Astrocyte (in vitro differentiated cells and primary cell): ENCODE measurements around the gene TRIM26. TPM values are rescaled to one million over a fixed set of nuclear protein-coding genes. Genes with fewer than 3 reads are reported as not detected.

Experiments
- DNase-seq: peaks from one replicate; pipeline ENCODE4 v3.0.0-alpha.2; 2010; ENCODE audit warnings: low read depth
- FAIRE-seq: peaks from 2 replicates; lab custom pipeline; 2011; peaks lifted over from hg19 to GRCh38; lab: Jason Lieb, UNC
- H2AFZ ChIP-seq: 2 replicates; pipeline ENCODE4 v1.6.0; 2012; ENCODE audit warnings: low read depth, low read length, inconsistent platforms
- H3K27ac ChIP-seq: 2 replicates; pipeline ENCODE4 v1.5.1; 2011; ENCODE audit warnings: low read depth, low read length, inconsistent platforms
- H3K27me3 ChIP-seq: 2 replicates; pipeline ENCODE4 v1.6.0; 2011; ENCODE audit warnings: low read length, inconsistent platforms; ENCODE audit not compliant: insufficient read depth
- H3K36me3 ChIP-seq: 2 replicates; pipeline ENCODE4 v1.5.1; 2011; ENCODE audit warnings: low read length, inconsistent platforms; ENCODE audit not compliant: insufficient read depth
- H3K4me1 ChIP-seq: 2 replicates; pipeline ENCODE4 v1.5.1; 2011; ENCODE audit warnings: low read length, inconsistent platforms; ENCODE audit not compliant: insufficient read depth
- H3K4me2 ChIP-seq: 2 replicates; pipeline ENCODE4 v1.6.0; 2012; ENCODE audit warnings: low read length, inconsistent platforms
- H3K4me3 ChIP-seq: 2 replicates; pipeline ENCODE4 v1.5.1; 2011; ENCODE audit warnings: low read depth, mild to moderate bottlenecking, low read length, inconsistent platforms; ENCODE audit not compliant: insufficient read depth
- H3K79me2 ChIP-seq: 2 replicates; pipeline ENCODE4 v1.6.0; 2012; ENCODE audit warnings: mild to moderate bottlenecking, low read length, inconsistent platforms; ENCODE audit not compliant: insufficient read depth
- H3K9ac ChIP-seq: 2 replicates; pipeline ENCODE4 v1.6.0; 2012; ENCODE audit warnings: mild to moderate bottlenecking, low read length, inconsistent platforms
- H3K9me3 ChIP-seq: 2 replicates; pipeline ENCODE4 v1.5.1; 2012; ENCODE audit warnings: low read depth, mild to moderate bottlenecking, low read length, inconsistent platforms; ENCODE audit not compliant: insufficient read depth
- H4K20me1 ChIP-seq: 2 replicates; pipeline ENCODE4 v1.6.0; 2012; ENCODE audit warnings: low read length, inconsistent platforms; ENCODE audit not compliant: insufficient read depth
- H3K27ac Mint-ChIP-seq: one replicate; pipeline ENCODE4 v1.8.0; 2021; ENCODE audit warnings: mild to moderate bottlenecking, mixed read lengths; ENCODE audit not compliant: unreplicated experiment
- H3K27me3 Mint-ChIP-seq: one replicate; pipeline ENCODE4 v1.8.0; 2021; ENCODE audit warnings: low read depth, mixed read lengths; ENCODE audit not compliant: unreplicated experiment
- H3K36me3 Mint-ChIP-seq: one replicate; pipeline ENCODE4 v1.8.0; 2021; ENCODE audit warnings: low read depth, mixed read lengths; ENCODE audit not compliant: unreplicated experiment
- H3K4me1 Mint-ChIP-seq: one replicate; pipeline ENCODE4 v1.8.0; 2021; ENCODE audit warnings: low read depth, mixed read lengths; ENCODE audit not compliant: unreplicated experiment
- H3K4me3 Mint-ChIP-seq: one replicate; pipeline ENCODE4 v1.8.0; 2021; ENCODE audit warnings: mild to moderate bottlenecking, moderate library complexity, mixed read lengths; ENCODE audit not compliant: unreplicated experiment
- H3K9me3 Mint-ChIP-seq: one replicate; pipeline ENCODE4 v1.8.0; 2021; ENCODE audit warnings: mild to moderate bottlenecking, mixed read lengths; ENCODE audit not compliant: unreplicated experiment
- CTCF ChIP-seq: IDR thresholded peaks from 2 replicates; pipeline ENCODE4 v1.5.1; 2011; ENCODE audit warnings: low read depth, mild to moderate bottlenecking, inconsistent platforms, low read length, moderate library complexity; ENCODE audit not compliant: insufficient read depth
- EZH2 ChIP-seq: IDR thresholded peaks from 2 replicates; pipeline ENCODE4 v1.6.1; 2012; ENCODE audit warnings: mild to moderate bottlenecking, low read length, inconsistent platforms; ENCODE audit not compliant: insufficient read depth
- total RNA-seq: library from RNA; stranded (reverse); gene quantifications from 2 replicates; pipeline ENCODE4 v1.2.1, GENCODE V29; 2021

TRIM26 gene
- total RNA-seq, 1 donor from 2014 or later, result 52.8 TPM

GRCh38 chr6:30196376-30196775, 16.8 kb downstream of the TRIM26 start:
- no peaks in the 10 kb centered on the region for H3K9me3 ChIP-seq
- no peaks in the 10 kb centered on the region for H3K4me1 ChIP-seq
- H3K9me3 Mint-ChIP-seq, result no peaks in the 10 kb centered on the region
- H3K4me3 Mint-ChIP-seq, result no peak overlapping the region
- H3K36me3 ChIP-seq, result peaks cover 21% of the 10 kb centered on the region
- no peak overlapping the region for H3K27ac Mint-ChIP-seq
- no peak overlapping the region for H3K27ac ChIP-seq
- FAIRE-seq (no peak), DNase-seq (no peak)
- no peaks in the 10 kb centered on the region for H3K27me3 ChIP-seq
- no peaks in the 10 kb centered on the region for H3K27me3 Mint-ChIP-seq
- TF ChIP-seq EZH2, result no peak
- TF ChIP-seq CTCF, result no peak
- peaks cover 36% of the 10 kb centered on the region for H3K36me3 Mint-ChIP-seq
- no peak overlapping the region for H3K9ac ChIP-seq
- peaks cover 44% of the 10 kb centered on the region for H4K20me1 ChIP-seq
- no peak overlapping the region for H3K4me2 ChIP-seq
- no peak overlapping the region for H3K4me3 ChIP-seq
- peaks cover 18% of the 10 kb centered on the region for H3K4me1 Mint-ChIP-seq
- peaks cover 10% of the 10 kb centered on the region for H3K79me2 ChIP-seq
- no peak overlapping the region for H2AFZ ChIP-seq

GRCh38 chr6:30195951-30196350, 17.3 kb downstream of the TRIM26 start:
- no peaks in the 10 kb centered on the region for H3K9me3 ChIP-seq
- Mint-ChIP-seq H3K9me3 (no peaks in the 10 kb centered on the region), H3K4me1 (peaks cover 20% of the 10 kb centered on the region), H3K4me3 (no peak overlapping the region), H3K27me3 (no peaks in the 10 kb centered on the region), H3K27ac (no peak overlapping the region), H3K36me3 (peaks cover 38% of the 10 kb centered on the region)
- no peak for FAIRE-seq
- no peaks in the 10 kb centered on the region for H3K4me1 ChIP-seq
- no peak for DNase-seq
- H3K27me3 ChIP-seq, result no peaks in the 10 kb centered on the region
- H2AFZ ChIP-seq, result no peak overlapping the region
- H3K36me3 ChIP-seq, result peaks cover 18% of the 10 kb centered on the region
- no peak overlapping the region for H3K4me3 ChIP-seq
- peaks cover 9% of the 10 kb centered on the region for H3K79me2 ChIP-seq
- H3K4me2 ChIP-seq, result no peak overlapping the region
- H3K9ac ChIP-seq, result no peak overlapping the region
- no peak overlapping the region for H3K27ac ChIP-seq
- TF ChIP-seq EZH2, result no peak
- no peak for TF ChIP-seq CTCF
- H4K20me1 ChIP-seq, result peaks cover 44% of the 10 kb centered on the region

GRCh38 chr6:30194797-30195690, 18.2 kb downstream of the TRIM26 start:
- Mint-ChIP-seq H3K4me3 (no peak overlapping the region), H3K27ac (no peak overlapping the region), H3K27me3 (no peaks in the 10 kb centered on the region), H3K4me1 (peaks cover 20% of the 10 kb centered on the region), H3K9me3 (no peaks in the 10 kb centered on the region), H3K36me3 (peaks cover 37% of the 10 kb centered on the region)
- no peaks in the 10 kb centered on the region for H3K79me2 ChIP-seq
- no peak overlapping the region for H3K27ac ChIP-seq
- H3K4me2 ChIP-seq, result no peak overlapping the region
- TF ChIP-seq EZH2, result no peak
- no peak for TF ChIP-seq CTCF
- peaks cover 14% of the 10 kb centered on the region for H3K36me3 ChIP-seq
- no peak overlapping the region for H3K4me3 ChIP-seq
- H3K9me3 ChIP-seq, result no peaks in the 10 kb centered on the region
- H3K27me3 ChIP-seq, result no peaks in the 10 kb centered on the region
- no peak overlapping the region for H3K9ac ChIP-seq
- no peaks in the 10 kb centered on the region for H3K4me1 ChIP-seq
- no peak for FAIRE-seq
- H2AFZ ChIP-seq, result no peak overlapping the region
- peaks cover 38% of the 10 kb centered on the region for H4K20me1 ChIP-seq
- DNase-seq, result no peak
